ENCODE data around the gene FANCF.
A peak's percentile ranks its signal among the peaks of the same experiment; 100 is the strongest.

Gene FANCF

GRCh38 chr11:22599458-22599857 lies 26.2 kb downstream of the FANCF start:
- H3K36me3 ChIP-seq (ENCODE audit: control insufficient read depth in 1 of 2, insufficient read depth in 2 of 2, low read depth in 1 of 2, low read length in 2 of 2): no peaks in the 10 kb centered on the region
- WGBS: 74% methylated on average over 3 of the region's 5 CpGs
- no peaks in the 10 kb centered on the region for H3K79me1 ChIP-seq (replicated peaks; ENCODE audit: low read length, poor library complexity, severe bottlenecking)
- H3K27ac ChIP-seq (ENCODE audit: low read length, poor library complexity, severe bottlenecking): no peak overlapping the region
- peak overlapping the region; percentile 34 for H4K91ac ChIP-seq (ENCODE audit: low read length)
- H2BK5ac ChIP-seq (ENCODE audit: low read depth, low read length, poor library complexity, severe bottlenecking): peak overlapping the region; percentile 44
- peak overlapping the region; percentile 23 for H2AFZ ChIP-seq (ENCODE audit: low read depth, low read length)
- no peak overlapping the region for H3K23ac ChIP-seq (ENCODE audit: low read length in 2 of 2)
- no peak overlapping the region for H2BK15ac ChIP-seq (ENCODE audit: low read depth, poor library complexity, severe bottlenecking)
- no peaks in the 10 kb centered on the region for H3K4me1 ChIP-seq (ENCODE audit: control insufficient read depth, insufficient read depth, low read depth, low read length)
- no peak overlapping the region for H2AK5ac ChIP-seq (ENCODE audit: low read length, severe bottlenecking)
- H3K9me3 ChIP-seq (ENCODE audit: control insufficient read depth, low read length): peaks cover 2% of the 10 kb centered on the region
- no peak overlapping the region for H3K4ac ChIP-seq (ENCODE audit: low read depth in 1 of 2, low read length in 2 of 2)
- H3K9ac ChIP-seq (ENCODE audit: low read length): no peak overlapping the region
- no peak overlapping the region for H3K4me2 ChIP-seq (ENCODE audit: low read length, poor library complexity, severe bottlenecking)
- no peak overlapping the region for H2BK12ac ChIP-seq (ENCODE audit: low read length in 2 of 2)
- H3K4me3 ChIP-seq (ENCODE audit: insufficient read depth in 1 of 2, low read depth in 1 of 2, low read length in 2 of 2): no peak overlapping the region
- DNase-seq: no peak
- H2BK120ac ChIP-seq (ENCODE audit: low read depth, low read length): no peak overlapping the region
- no peak overlapping the region for H3K18ac ChIP-seq (ENCODE audit: low read depth in 1 of 2, low read length in 2 of 2)
- H3K14ac ChIP-seq (ENCODE audit: low read length in 2 of 2): no peak overlapping the region
- no peaks in the 10 kb centered on the region for H3K27me3 ChIP-seq (ENCODE audit: control insufficient read depth in 1 of 2, insufficient read depth in 1 of 2, low read length in 2 of 2)
- H4K8ac ChIP-seq (ENCODE audit: low read length): no peak overlapping the region

GRCh38 chr11:22597062-22597461 lies 28.6 kb downstream of the FANCF start:
- Histone ChIP-seq H3K36me3 (ENCODE audit: control insufficient read depth in 1 of 2, insufficient read depth in 2 of 2, low read depth in 1 of 2, low read length in 2 of 2) (no peaks in the 10 kb centered on the region), H2BK5ac (ENCODE audit: low read depth, low read length, poor library complexity, severe bottlenecking) (no peak overlapping the region), H3K4me3 (ENCODE audit: insufficient read depth in 1 of 2, low read depth in 1 of 2, low read length in 2 of 2) (no peak overlapping the region), H3K18ac (ENCODE audit: low read depth in 1 of 2, low read length in 2 of 2) (no peak overlapping the region), H3K9me3 (ENCODE audit: control insufficient read depth, low read length) (peaks cover 7% of the 10 kb centered on the region), H2AK5ac (ENCODE audit: low read length, severe bottlenecking) (no peak overlapping the region), H4K8ac (ENCODE audit: low read length) (no peak overlapping the region), H3K14ac (ENCODE audit: low read length in 2 of 2) (no peak overlapping the region), H2BK120ac (ENCODE audit: low read depth, low read length) (no peak overlapping the region), H3K4ac (ENCODE audit: low read depth in 1 of 2, low read length in 2 of 2) (no peak overlapping the region), H4K91ac (ENCODE audit: low read length) (no peak overlapping the region), H3K4me1 (ENCODE audit: control insufficient read depth, insufficient read depth, low read depth, low read length) (no peaks in the 10 kb centered on the region), H3K9ac (ENCODE audit: low read length) (no peak overlapping the region), H2BK15ac (ENCODE audit: low read depth, poor library complexity, severe bottlenecking) (no peak overlapping the region), H3K23ac (ENCODE audit: low read length in 2 of 2) (no peak overlapping the region), H3K79me1 (replicated peaks; ENCODE audit: low read length, poor library complexity, severe bottlenecking) (no peaks in the 10 kb centered on the region), H2BK12ac (ENCODE audit: low read length in 2 of 2) (no peak overlapping the region), H3K27ac (ENCODE audit: low read length, poor library complexity, severe bottlenecking) (no peak overlapping the region), H2AFZ (ENCODE audit: low read depth, low read length) (no peak overlapping the region), H3K4me2 (ENCODE audit: low read length, poor library complexity, severe bottlenecking) (no peak overlapping the region), H3K27me3 (ENCODE audit: control insufficient read depth in 1 of 2, insufficient read depth in 1 of 2, low read length in 2 of 2) (no peaks in the 10 kb centered on the region)
- WGBS: 43% methylated on average over 1 of the region's 2 CpGs
- DNase-seq: no peak

GRCh38 chr11:22584976-22585375 lies 40.6 kb downstream of the FANCF start:
- Histone ChIP-seq H3K27ac (ENCODE audit: low read length, poor library complexity, severe bottlenecking) (no peak overlapping the region), H4K91ac (ENCODE audit: low read length) (no peak overlapping the region), H3K23ac (ENCODE audit: low read length in 2 of 2) (no peak overlapping the region), H4K8ac (ENCODE audit: low read length) (no peak overlapping the region), H3K14ac (ENCODE audit: low read length in 2 of 2) (no peak overlapping the region), H2BK15ac (ENCODE audit: low read depth, poor library complexity, severe bottlenecking) (no peak overlapping the region), H2AFZ (ENCODE audit: low read depth, low read length) (no peak overlapping the region), H3K4me2 (ENCODE audit: low read length, poor library complexity, severe bottlenecking) (no peak overlapping the region), H2BK120ac (ENCODE audit: low read depth, low read length) (no peak overlapping the region), H3K79me1 (replicated peaks; ENCODE audit: low read length, poor library complexity, severe bottlenecking) (no peaks in the 10 kb centered on the region), H3K18ac (ENCODE audit: low read depth in 1 of 2, low read length in 2 of 2) (no peak overlapping the region), H3K4me3 (ENCODE audit: insufficient read depth in 1 of 2, low read depth in 1 of 2, low read length in 2 of 2) (no peak overlapping the region), H3K27me3 (ENCODE audit: control insufficient read depth in 1 of 2, insufficient read depth in 1 of 2, low read length in 2 of 2) (no peaks in the 10 kb centered on the region), H2BK12ac (ENCODE audit: low read length in 2 of 2) (no peak overlapping the region), H2BK5ac (ENCODE audit: low read depth, low read length, poor library complexity, severe bottlenecking) (no peak overlapping the region), H3K9me3 (ENCODE audit: control insufficient read depth, low read length) (no peaks in the 10 kb centered on the region), H2AK5ac (ENCODE audit: low read length, severe bottlenecking) (no peak overlapping the region), H3K4me1 (ENCODE audit: control insufficient read depth, insufficient read depth, low read depth, low read length) (no peaks in the 10 kb centered on the region), H3K4ac (ENCODE audit: low read depth in 1 of 2, low read length in 2 of 2) (no peak overlapping the region), H3K9ac (ENCODE audit: low read length) (no peak overlapping the region), H3K36me3 (ENCODE audit: control insufficient read depth in 1 of 2, insufficient read depth in 2 of 2, low read depth in 1 of 2, low read length in 2 of 2) (no peaks in the 10 kb centered on the region)
- WGBS: 63% methylated on average over 2 of the region's 2 CpGs
- no peak for DNase-seq

- Histone ChIP-seq H2AK5ac (ENCODE audit: low read length, severe bottlenecking) (no peak overlapping the region), H3K23ac (ENCODE audit: low read length in 2 of 2) (no peak overlapping the region), H2BK5ac (ENCODE audit: low read depth, low read length, poor library complexity, severe bottlenecking) (no peak overlapping the region), H4K8ac (ENCODE audit: low read length) (no peak overlapping the region), H3K27me3 (ENCODE audit: control insufficient read depth in 1 of 2, insufficient read depth in 1 of 2, low read length in 2 of 2) (no peaks in the 10 kb centered on the region), H2BK120ac (ENCODE audit: low read depth, low read length) (no peak overlapping the region), H3K14ac (ENCODE audit: low read length in 2 of 2) (no peak overlapping the region), H3K36me3 (ENCODE audit: control insufficient read depth in 1 of 2, insufficient read depth in 2 of 2, low read depth in 1 of 2, low read length in 2 of 2) (no peaks in the 10 kb centered on the region), H3K18ac (ENCODE audit: low read depth in 1 of 2, low read length in 2 of 2) (no peak overlapping the region), H2AFZ (ENCODE audit: low read depth, low read length) (no peak overlapping the region), H3K4me2 (ENCODE audit: low read length, poor library complexity, severe bottlenecking) (no peak overlapping the region), H3K4me1 (ENCODE audit: control insufficient read depth, insufficient read depth, low read depth, low read length) (no peaks in the 10 kb centered on the region), H3K79me1 (replicated peaks; ENCODE audit: low read length, poor library complexity, severe bottlenecking) (no peaks in the 10 kb centered on the region), H3K9ac (ENCODE audit: low read length) (no peak overlapping the region), H3K4me3 (ENCODE audit: insufficient read depth in 1 of 2, low read depth in 1 of 2, low read length in 2 of 2) (no peak overlapping the region), H2BK12ac (ENCODE audit: low read length in 2 of 2) (no peak overlapping the region), H3K4ac (ENCODE audit: low read depth in 1 of 2, low read length in 2 of 2) (no peak overlapping the region), H4K91ac (ENCODE audit: low read length) (no peak overlapping the region), H3K9me3 (ENCODE audit: control insufficient read depth, low read length) (no peaks in the 10 kb centered on the region), H2BK15ac (ENCODE audit: low read depth, poor library complexity, severe bottlenecking) (no peak overlapping the region), H3K27ac (ENCODE audit: low read length, poor library complexity, severe bottlenecking) (no peak overlapping the region)
- DNase-seq: no peak
- 73% methylated on average over 8 of the region's 12 CpGs for WGBS
These were observed 41.6 kb downstream of the FANCF start for GRCh38 chr11:22583963-22584492.

Data from mesenchymal stem cell (in vitro differentiated cells and primary cell).